ENCODE measurements around the gene NCK2. TPM values are rescaled to one million over a fixed set of nuclear protein-coding genes. Genes with fewer than 3 reads are reported as not detected.

NCK2 gene
- total RNA-seq, 1 experiment from 2014 or later, result 89.0 TPM

DNA sequence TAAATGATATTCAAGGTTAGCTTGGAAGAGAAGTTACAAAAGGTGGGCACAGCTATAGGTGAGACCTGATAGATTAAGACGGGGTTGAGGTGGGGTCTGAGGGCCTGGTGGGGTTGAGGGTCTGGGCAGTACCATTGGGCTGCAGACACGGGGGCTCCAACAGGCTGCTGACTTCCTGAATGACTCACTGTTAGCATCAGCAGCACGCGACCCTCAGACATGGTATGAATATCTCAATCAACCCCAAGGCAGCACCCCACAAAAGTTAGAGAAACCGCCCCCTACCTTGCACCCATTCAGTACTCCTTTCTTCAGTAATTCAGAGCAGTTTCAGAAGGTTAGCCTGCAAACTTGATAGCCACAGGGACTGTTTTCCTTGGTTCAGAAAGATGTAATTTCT, 10.8 kb upstream of the NCK2 start:
- Histone ChIP-seq H3K27me3 (replicated peaks; ENCODE audit: control insufficient read depth, insufficient read depth, low read length) (no peaks in the 10 kb centered on the region), H3K4me3 (ENCODE audit: low read depth, low read length) (no peak overlapping the region), H3K4me1 (peaks cover 23% of the 10 kb centered on the region), H3K36me3 (ENCODE audit: control insufficient read depth, insufficient read depth, low read length) (no peaks in the 10 kb centered on the region), H3K9me3 (no peaks in the 10 kb centered on the region)
- Mint-ChIP-seq H3K9me3 (ENCODE audit: unreplicated experiment) (no peaks in the 10 kb centered on the region), H3K4me1 (ENCODE audit: low read depth, unreplicated experiment) (peaks cover 26% of the 10 kb centered on the region), H3K27ac (ENCODE audit: unreplicated experiment) (no peak overlapping the region), H3K4me3 (ENCODE audit: unreplicated experiment) (no peak overlapping the region), H3K36me3 (ENCODE audit: insufficient read depth, unreplicated experiment) (no peaks in the 10 kb centered on the region), H3K27me3 (ENCODE audit: insufficient read depth, unreplicated experiment) (no peaks in the 10 kb centered on the region)
- no TSS peak for BruUV-seq (replicated peaks)
- DNase-seq, result no peak
- intact Hi-C loops (cut with micrococcal nuclease; ENCODE audit: unreplicated experiment), result no loop called here
- TF ChIP-seq, protein P1, sequence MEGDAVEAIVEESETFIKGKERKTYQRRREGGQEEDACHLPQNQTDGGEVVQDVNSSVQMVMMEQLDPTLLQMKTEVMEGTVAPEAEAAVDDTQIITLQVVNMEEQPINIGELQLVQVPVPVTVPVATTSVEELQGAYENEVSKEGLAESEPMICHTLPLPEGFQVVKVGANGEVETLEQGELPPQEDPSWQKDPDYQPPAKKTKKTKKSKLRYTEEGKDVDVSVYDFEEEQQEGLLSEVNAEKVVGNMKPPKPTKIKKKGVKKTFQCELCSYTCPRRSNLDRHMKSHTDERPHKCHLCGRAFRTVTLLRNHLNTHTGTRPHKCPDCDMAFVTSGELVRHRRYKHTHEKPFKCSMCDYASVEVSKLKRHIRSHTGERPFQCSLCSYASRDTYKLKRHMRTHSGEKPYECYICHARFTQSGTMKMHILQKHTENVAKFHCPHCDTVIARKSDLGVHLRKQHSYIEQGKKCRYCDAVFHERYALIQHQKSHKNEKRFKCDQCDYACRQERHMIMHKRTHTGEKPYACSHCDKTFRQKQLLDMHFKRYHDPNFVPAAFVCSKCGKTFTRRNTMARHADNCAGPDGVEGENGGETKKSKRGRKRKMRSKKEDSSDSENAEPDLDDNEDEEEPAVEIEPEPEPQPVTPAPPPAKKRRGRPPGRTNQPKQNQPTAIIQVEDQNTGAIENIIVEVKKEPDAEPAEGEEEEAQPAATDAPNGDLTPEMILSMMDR (IDR thresholded peaks at IDR 0.05; ENCODE audit: insufficient read depth in 1 of 2, low read depth in 1 of 2, low read length in 1 of 2, severe bottlenecking in 1 of 2, unreplicated experiment in 1 of 2), result no peak
- ChIA-PET CTCF (no interaction called here), POLR2A (no interaction called here)

DNA sequence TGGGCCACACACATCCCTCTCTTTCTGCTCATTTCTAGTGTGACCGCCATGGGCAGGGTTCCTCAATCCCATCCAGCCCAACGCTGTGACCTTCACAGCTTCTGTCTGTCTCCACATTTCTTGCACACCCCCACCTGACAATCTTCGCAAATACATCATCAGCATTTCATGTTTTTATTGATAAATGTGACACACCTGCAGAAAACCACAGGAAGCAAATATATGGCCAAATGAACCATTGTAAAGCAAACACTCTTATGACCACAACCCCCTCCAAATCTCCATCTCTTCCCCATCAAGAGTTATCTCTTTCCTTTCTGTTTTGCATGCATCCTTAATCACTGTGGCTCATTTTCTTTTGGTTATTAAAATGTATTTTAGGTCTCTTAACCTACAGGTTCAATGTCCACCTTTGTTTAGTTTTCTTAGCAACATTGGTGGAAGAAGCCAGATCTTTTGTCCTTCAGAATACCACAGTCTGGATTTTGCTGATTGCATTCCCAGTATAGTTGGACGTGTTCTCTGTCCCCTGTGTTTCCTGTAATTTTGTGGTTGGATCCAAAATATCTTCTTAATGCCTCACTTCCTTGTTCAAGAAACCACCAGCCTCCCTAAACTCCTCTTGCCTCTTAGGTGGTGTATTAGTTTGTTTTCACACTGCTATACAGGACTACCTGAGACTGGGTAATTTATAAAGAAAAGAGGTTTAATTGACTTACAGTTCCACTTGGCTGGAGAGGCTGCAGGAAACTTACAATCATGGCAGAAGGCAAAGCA, 9.8 kb upstream of the NCK2 start:
- H3K36me3 ChIP-seq (ENCODE audit: control insufficient read depth, insufficient read depth, low read length), result no peaks in the 10 kb centered on the region
- Mint-ChIP-seq H3K9me3 (ENCODE audit: unreplicated experiment) (no peaks in the 10 kb centered on the region), H3K27ac (ENCODE audit: unreplicated experiment) (no peak overlapping the region), H3K27me3 (ENCODE audit: insufficient read depth, unreplicated experiment) (no peaks in the 10 kb centered on the region), H3K4me1 (ENCODE audit: low read depth, unreplicated experiment) (peaks cover 26% of the 10 kb centered on the region), H3K36me3 (ENCODE audit: insufficient read depth, unreplicated experiment) (no peaks in the 10 kb centered on the region), H3K4me3 (ENCODE audit: unreplicated experiment) (no peak overlapping the region)
- ChIA-PET POLR2A (no interaction called here), CTCF (interaction anchor here (1.2 kb wide), 1 partner anchor 158 kb away, joined by 6 read pairs; no protein-coding TSS in a partner anchor)
- no peak for DNase-seq
- H3K4me3 ChIP-seq (ENCODE audit: low read depth, low read length), result no peak overlapping the region
- no peaks in the 10 kb centered on the region for H3K9me3 ChIP-seq
- no peaks in the 10 kb centered on the region for H3K27me3 ChIP-seq (replicated peaks; ENCODE audit: control insufficient read depth, insufficient read depth, low read length)
- TF ChIP-seq, protein P1 (IDR thresholded peaks at IDR 0.05; ENCODE audit: insufficient read depth in 1 of 2, low read depth in 1 of 2, low read length in 1 of 2, severe bottlenecking in 1 of 2, unreplicated experiment in 1 of 2), result no peak
- intact Hi-C loops (cut with micrococcal nuclease; ENCODE audit: unreplicated experiment), result no loop called here
- peaks cover 18% of the 10 kb centered on the region for H3K4me1 ChIP-seq
- no TSS peak for BruUV-seq (replicated peaks)

DNA sequence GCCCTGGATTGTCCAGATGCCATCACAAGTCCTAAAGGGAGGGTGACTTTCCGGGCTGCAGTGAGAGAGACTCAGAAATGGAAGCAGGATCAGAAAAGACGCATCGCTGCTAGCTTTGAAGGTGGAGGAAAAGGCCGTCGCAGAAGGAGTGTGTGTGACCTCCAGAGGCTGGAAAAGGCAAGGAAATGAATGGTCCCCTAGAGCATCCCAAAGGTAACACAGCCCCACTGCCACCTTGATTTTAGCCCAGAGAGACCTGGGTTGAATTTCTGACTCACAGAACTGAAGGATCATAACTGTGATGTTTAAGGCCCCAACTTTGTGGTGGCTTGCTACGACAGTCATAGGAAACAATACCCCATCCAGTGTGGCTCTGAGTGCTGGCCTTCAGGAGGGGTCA, 8.6 kb upstream of the NCK2 start:
- H3K4me3 Mint-ChIP-seq (ENCODE audit: unreplicated experiment), result no peak overlapping the region
- no peaks in the 10 kb centered on the region for H3K36me3 Mint-ChIP-seq (ENCODE audit: insufficient read depth, unreplicated experiment)
- H3K27ac Mint-ChIP-seq (ENCODE audit: unreplicated experiment), result peak overlapping the region; percentile 4
- no peak for DNase-seq
- peaks cover 18% of the 10 kb centered on the region for H3K4me1 Mint-ChIP-seq (ENCODE audit: low read depth, unreplicated experiment)
- TF ChIP-seq, protein P1 (IDR thresholded peaks at IDR 0.05; ENCODE audit: insufficient read depth in 1 of 2, low read depth in 1 of 2, low read length in 1 of 2, severe bottlenecking in 1 of 2, unreplicated experiment in 1 of 2), result peak in 1 of 2 experiments; percentile 20
- intact Hi-C loops (cut with micrococcal nuclease; ENCODE audit: unreplicated experiment), result no loop called here
- no peaks in the 10 kb centered on the region for H3K9me3 Mint-ChIP-seq (ENCODE audit: unreplicated experiment)
- BruUV-seq (replicated peaks), result no TSS peak
- H3K27me3 Mint-ChIP-seq (ENCODE audit: insufficient read depth, unreplicated experiment), result no peaks in the 10 kb centered on the region
- H3K27me3 ChIP-seq (replicated peaks; ENCODE audit: control insufficient read depth, insufficient read depth, low read length), result no peaks in the 10 kb centered on the region
- ChIA-PET CTCF (interaction anchor here (1.2 kb wide), 1 partner anchor 160 kb away, joined by 6 read pairs; no protein-coding TSS in a partner anchor), POLR2A (no interaction called here)
- H3K4me3 ChIP-seq (ENCODE audit: low read depth, low read length), result no peak overlapping the region
- peaks cover 6% of the 10 kb centered on the region for H3K4me1 ChIP-seq
- no peaks in the 10 kb centered on the region for H3K9me3 ChIP-seq
- H3K36me3 ChIP-seq (ENCODE audit: control insufficient read depth, insufficient read depth, low read length), result no peaks in the 10 kb centered on the region
